Ovary (tissue), 3 donors: Measurements from ENCODE around the gene AP2S1.

Experiments
- EP300 ChIP-seq: sonication (generic); formaldehyde crosslinking; IDR thresholded peaks from one replicate; pipeline ENCODE4 v1.6.1; 2017; ENCODE audit warnings: antibody characterized with exemption
- POLR2A ChIP-seq: fragments of 450-650 bp; IDR thresholded peaks from one replicate; pipeline ENCODE4 v1.6.1; 2017; ENCODE audit warnings: antibody characterized with exemption, mild to moderate bottlenecking, moderate library complexity
- TF ChIP-seq, protein P1 (sequence below), 3 donors: fragments of 450-650 bp in 2 of 3; fragments of 200-600 bp in 1 of 3; IDR thresholded peaks; one replicate each; pipeline versions ENCODE4 v1.5.1 to v1.8.0; 2016 to 2022; ENCODE audit warnings: antibody characterized with exemption in 3 of 3, mild to moderate bottlenecking in 1 of 3
- donor health status: DM: no; HTN: no; CAD: no.

DNA sequence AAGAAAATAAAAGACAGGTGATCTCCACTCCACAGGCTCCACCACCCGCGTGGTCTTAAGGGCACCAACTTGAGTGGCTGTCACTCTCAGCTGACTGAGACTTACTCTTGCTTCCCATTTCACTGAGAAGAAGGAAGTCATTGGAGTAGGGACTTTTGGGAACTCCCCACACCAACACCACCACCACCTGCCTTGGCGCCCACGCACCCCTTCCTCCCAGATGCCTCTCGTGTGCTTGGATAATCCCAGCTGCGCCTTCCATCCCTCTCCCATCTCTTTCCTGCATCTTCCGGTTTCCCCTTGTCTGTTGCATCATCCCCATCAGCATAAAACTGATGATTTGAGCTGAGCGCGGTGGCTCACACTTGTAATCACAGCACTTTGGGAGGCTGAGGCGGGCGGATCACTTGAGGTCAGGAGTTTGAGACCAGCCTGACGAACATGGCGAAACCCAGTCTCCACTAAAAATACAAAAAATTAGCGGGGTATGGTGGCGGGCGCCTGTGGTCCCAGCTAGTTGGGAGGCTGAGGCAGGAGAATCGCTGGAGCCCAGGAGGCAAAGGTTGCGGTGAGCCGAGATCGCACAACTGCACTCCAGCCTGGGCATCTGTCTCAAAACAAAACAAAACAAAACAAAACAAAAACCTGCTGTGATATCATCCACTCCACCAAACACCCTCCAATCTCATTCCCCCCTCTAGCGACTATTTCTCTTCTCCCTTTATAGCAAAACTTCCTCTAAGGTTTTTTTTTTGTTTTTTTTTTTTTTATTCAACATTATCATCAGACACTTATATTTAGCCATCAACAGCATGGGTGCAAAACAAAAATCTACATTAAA, 25.5 kb downstream of the AP2S1 start:
- TF ChIP-seq, protein P1, sequence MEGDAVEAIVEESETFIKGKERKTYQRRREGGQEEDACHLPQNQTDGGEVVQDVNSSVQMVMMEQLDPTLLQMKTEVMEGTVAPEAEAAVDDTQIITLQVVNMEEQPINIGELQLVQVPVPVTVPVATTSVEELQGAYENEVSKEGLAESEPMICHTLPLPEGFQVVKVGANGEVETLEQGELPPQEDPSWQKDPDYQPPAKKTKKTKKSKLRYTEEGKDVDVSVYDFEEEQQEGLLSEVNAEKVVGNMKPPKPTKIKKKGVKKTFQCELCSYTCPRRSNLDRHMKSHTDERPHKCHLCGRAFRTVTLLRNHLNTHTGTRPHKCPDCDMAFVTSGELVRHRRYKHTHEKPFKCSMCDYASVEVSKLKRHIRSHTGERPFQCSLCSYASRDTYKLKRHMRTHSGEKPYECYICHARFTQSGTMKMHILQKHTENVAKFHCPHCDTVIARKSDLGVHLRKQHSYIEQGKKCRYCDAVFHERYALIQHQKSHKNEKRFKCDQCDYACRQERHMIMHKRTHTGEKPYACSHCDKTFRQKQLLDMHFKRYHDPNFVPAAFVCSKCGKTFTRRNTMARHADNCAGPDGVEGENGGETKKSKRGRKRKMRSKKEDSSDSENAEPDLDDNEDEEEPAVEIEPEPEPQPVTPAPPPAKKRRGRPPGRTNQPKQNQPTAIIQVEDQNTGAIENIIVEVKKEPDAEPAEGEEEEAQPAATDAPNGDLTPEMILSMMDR (IDR thresholded peaks at IDR 0.05) = no peak
- no peak for TF ChIP-seq POLR2A
- TF ChIP-seq EP300 = no peak
